HepG2 (cell line): ENCODE data around the gene ADAM22. TPM values are rescaled to one million over a fixed set of nuclear protein-coding genes. Genes with fewer than 3 reads are reported as not detected.

Experiments
- ATAD3A ChIP-seq: sonication (generic); formaldehyde crosslinking; IDR thresholded peaks from 2 replicates; pipeline ENCODE4 v1.4.0; 2020; ENCODE audit warnings: missing genetic modification reagents
- CBFB ChIP-seq: sonication (generic); formaldehyde crosslinking; IDR thresholded peaks from 2 replicates; pipeline ENCODE4 v1.4.0; 2020; ENCODE audit warnings: missing genetic modification reagents
- CBX2 ChIP-seq, 2 experiments: fragments of 200-600 bp in 1 of 2; sonication (generic); formaldehyde crosslinking in 1 of 2; IDR thresholded peaks; 2 replicates each; pipeline versions ENCODE4 v1.7.0 to v1.8.1; 2018 to 2022; ENCODE audit warnings: low read depth in 2 of 2, low read length in 1 of 2, mild to moderate bottlenecking in 1 of 2, missing genetic modification reagents in 1 of 2
- DNMT1 ChIP-seq: sonication (generic); formaldehyde crosslinking; IDR thresholded peaks from 2 replicates; pipeline ENCODE4 v1.5.1; 2020; ENCODE audit warnings: mild to moderate bottlenecking, missing genetic modification reagents
- EED ChIP-seq: sonication (generic); formaldehyde crosslinking; IDR thresholded peaks from 2 replicates; pipeline ENCODE4 v1.5.0; 2020; ENCODE audit warnings: mild to moderate bottlenecking, missing genetic modification reagents
- GATA4 ChIP-seq: sonication (generic); IDR thresholded peaks from 2 replicates; pipeline ENCODE4 v1.6.1; 2016; ENCODE audit warnings: antibody characterized with exemption, low read depth, borderline replicate concordance
- GLI4 ChIP-seq: sonication (generic); formaldehyde crosslinking; IDR thresholded peaks from 2 replicates; pipeline ENCODE4 v1.5.1; 2020; ENCODE audit warnings: missing genetic modification reagents, mild to moderate bottlenecking, moderate library complexity, borderline replicate concordance
- JDP2 ChIP-seq: sonication (generic); formaldehyde crosslinking; IDR thresholded peaks from 2 replicates; pipeline ENCODE4 v1.8.1; 2022; ENCODE audit warnings: missing genetic modification reagents, borderline replicate concordance
- KDM3A ChIP-seq: IDR thresholded peaks from 2 replicates; pipeline ENCODE4 v1.6.1; 2018; ENCODE audit warnings: low read depth, missing compliant biosample characterization
- NPAS2 ChIP-seq: sonication (generic); formaldehyde crosslinking; IDR thresholded peaks from 2 replicates; pipeline ENCODE4 v1.8.0; 2022; ENCODE audit warnings: mild to moderate bottlenecking, missing genetic modification reagents, borderline replicate concordance
- RXRA ChIP-seq: sonication (generic); formaldehyde crosslinking; IDR thresholded peaks from 2 replicates; pipeline ENCODE4 v1.5.1; 2020; ENCODE audit warnings: missing genetic modification reagents
- SAP130 ChIP-seq: IDR thresholded peaks from 2 replicates; pipeline ENCODE4 v1.6.1; 2016; ENCODE audit warnings: low read depth
- TBX3 ChIP-seq: fragments of 450-650 bp; IDR thresholded peaks from 2 replicates; pipeline ENCODE4 v1.6.1; 2017; ENCODE audit warnings: antibody characterized with exemption, mild to moderate bottlenecking, inconsistent platforms, borderline replicate concordance
- WIZ ChIP-seq: sonication (generic); formaldehyde crosslinking; IDR thresholded peaks from 2 replicates; pipeline ENCODE4 v1.5.1; 2020; ENCODE audit warnings: mild to moderate bottlenecking, missing genetic modification reagents
- ZBTB20 ChIP-seq: sonication (generic); formaldehyde crosslinking; IDR thresholded peaks from 2 replicates; pipeline ENCODE4 v1.8.1; 2023; ENCODE audit warnings: missing genetic modification reagents, low read depth, mild to moderate bottlenecking, borderline replicate concordance
- ZNF260 ChIP-seq: sonication (generic); formaldehyde crosslinking; IDR thresholded peaks from 2 replicates; pipeline ENCODE4 v1.4.0; 2020; ENCODE audit warnings: missing genetic modification reagents, low read depth, mild to moderate bottlenecking, borderline replicate concordance
- ZNF30 ChIP-seq: sonication (generic); formaldehyde crosslinking; IDR thresholded peaks from 2 replicates; pipeline ENCODE4 v1.5.0; 2020; ENCODE audit warnings: mild to moderate bottlenecking, missing genetic modification reagents
- ZNF33B ChIP-seq: sonication (generic); formaldehyde crosslinking; IDR thresholded peaks from 2 replicates; pipeline ENCODE4 v1.5.1; 2020; ENCODE audit warnings: mild to moderate bottlenecking, missing genetic modification reagents
- ZNF343 ChIP-seq: sonication (generic); formaldehyde crosslinking; IDR thresholded peaks from 2 replicates; pipeline ENCODE4 v1.4.0; 2020; ENCODE audit warnings: mild to moderate bottlenecking, missing genetic modification reagents
- ZNF563 ChIP-seq: sonication (generic); formaldehyde crosslinking; IDR thresholded peaks from 2 replicates; pipeline ENCODE4 v1.8.0; 2022; ENCODE audit warnings: mild to moderate bottlenecking, moderate library complexity, missing genetic modification reagents
- ZNF644 ChIP-seq: IDR thresholded peaks from 2 replicates; pipeline ENCODE4 v1.6.1; 2016; ENCODE audit warnings: low read depth
- polyA plus RNA-seq, 8 experiments: library from polyadenylated mRNA; depleted of rRNA in 3 of 8; stranded (reverse) in 7 of 8; unstranded in 1 of 8; fragments of >200 nt; fragmentation: Illumina TruSeq in 4 of 8; extraction: Trizol in 4 of 8; gene quantifications; 2 replicates each; pipeline versions ENCODE4 v1.2.1 to v1.2.3, GENCODE V29; 2011 to 2016; ENCODE audit warnings: low read depth in 4 of 8, missing spikeins in 1 of 8, mixed read lengths in 1 of 8; ENCODE audit not compliant: insufficient read depth in 1 of 8
- total RNA-seq, 5 experiments: library from RNA; depleted of rRNA; stranded (reverse); fragments of >200 nt; fragmentation: Illumina TruSeq; extraction: Trizol; gene quantifications; 2 replicates each; pipeline ENCODE4 v1.2.3, GENCODE V29; 2016; ENCODE audit warnings: low read depth in 1 of 5
- TF ChIP-seq, protein P1 (sequence below): IDR thresholded peaks from 2 replicates; pipeline ENCODE4 v1.6.1; 2016; ENCODE audit warnings: low read depth, missing genetic modification reagents, missing compliant biosample characterization
- TF ChIP-seq, protein P2 (sequence below): sonication (generic); formaldehyde crosslinking; IDR thresholded peaks from 2 replicates; pipeline ENCODE4 v1.5.0; 2020; ENCODE audit warnings: mild to moderate bottlenecking, missing genetic modification reagents

The ADAM22 gene
- total and polyA plus RNA-seq, 2 of the 13 experiments (the other 11 are each of a cell fraction or from before 2014, with no cell fraction given), result 1.9 to 6.7 TPM

DNA sequence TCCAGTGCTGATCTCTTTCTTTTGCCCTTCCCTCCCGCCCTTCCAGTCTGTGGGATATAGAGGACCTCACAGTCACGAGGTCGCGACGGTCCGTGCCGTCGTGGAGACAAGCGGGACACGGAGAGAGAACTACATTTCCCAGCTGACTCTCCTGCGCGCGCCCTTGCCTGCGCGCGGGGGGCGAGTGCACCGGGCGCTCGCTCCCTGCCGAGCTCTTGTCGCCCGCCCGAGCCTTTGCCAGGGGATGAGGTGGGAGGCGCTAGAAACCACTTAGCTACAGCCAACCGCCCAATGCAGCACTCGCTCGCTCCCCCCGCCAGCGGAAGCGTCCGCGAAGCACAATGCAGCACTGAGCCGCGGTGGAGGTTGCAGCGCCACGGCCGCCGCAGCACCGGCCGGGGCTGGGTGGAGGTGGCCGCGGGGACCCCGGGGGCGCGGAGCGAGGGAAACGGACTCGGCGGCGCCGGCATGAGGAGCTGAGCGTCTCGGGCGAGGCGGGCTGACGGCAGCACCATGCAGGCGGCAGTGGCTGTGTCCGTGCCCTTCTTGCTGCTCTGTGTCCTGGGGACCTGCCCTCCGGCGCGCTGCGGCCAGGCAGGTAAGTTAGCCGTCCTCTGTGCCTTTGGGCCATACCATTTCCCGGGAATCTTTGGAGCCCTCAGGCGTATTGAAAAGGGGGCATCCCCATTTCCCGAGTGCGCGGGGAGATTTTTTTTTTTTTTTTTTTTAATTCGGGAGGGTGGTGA lies at the start of gene ADAM22 (continued):
- TF ChIP-seq, protein P1, sequence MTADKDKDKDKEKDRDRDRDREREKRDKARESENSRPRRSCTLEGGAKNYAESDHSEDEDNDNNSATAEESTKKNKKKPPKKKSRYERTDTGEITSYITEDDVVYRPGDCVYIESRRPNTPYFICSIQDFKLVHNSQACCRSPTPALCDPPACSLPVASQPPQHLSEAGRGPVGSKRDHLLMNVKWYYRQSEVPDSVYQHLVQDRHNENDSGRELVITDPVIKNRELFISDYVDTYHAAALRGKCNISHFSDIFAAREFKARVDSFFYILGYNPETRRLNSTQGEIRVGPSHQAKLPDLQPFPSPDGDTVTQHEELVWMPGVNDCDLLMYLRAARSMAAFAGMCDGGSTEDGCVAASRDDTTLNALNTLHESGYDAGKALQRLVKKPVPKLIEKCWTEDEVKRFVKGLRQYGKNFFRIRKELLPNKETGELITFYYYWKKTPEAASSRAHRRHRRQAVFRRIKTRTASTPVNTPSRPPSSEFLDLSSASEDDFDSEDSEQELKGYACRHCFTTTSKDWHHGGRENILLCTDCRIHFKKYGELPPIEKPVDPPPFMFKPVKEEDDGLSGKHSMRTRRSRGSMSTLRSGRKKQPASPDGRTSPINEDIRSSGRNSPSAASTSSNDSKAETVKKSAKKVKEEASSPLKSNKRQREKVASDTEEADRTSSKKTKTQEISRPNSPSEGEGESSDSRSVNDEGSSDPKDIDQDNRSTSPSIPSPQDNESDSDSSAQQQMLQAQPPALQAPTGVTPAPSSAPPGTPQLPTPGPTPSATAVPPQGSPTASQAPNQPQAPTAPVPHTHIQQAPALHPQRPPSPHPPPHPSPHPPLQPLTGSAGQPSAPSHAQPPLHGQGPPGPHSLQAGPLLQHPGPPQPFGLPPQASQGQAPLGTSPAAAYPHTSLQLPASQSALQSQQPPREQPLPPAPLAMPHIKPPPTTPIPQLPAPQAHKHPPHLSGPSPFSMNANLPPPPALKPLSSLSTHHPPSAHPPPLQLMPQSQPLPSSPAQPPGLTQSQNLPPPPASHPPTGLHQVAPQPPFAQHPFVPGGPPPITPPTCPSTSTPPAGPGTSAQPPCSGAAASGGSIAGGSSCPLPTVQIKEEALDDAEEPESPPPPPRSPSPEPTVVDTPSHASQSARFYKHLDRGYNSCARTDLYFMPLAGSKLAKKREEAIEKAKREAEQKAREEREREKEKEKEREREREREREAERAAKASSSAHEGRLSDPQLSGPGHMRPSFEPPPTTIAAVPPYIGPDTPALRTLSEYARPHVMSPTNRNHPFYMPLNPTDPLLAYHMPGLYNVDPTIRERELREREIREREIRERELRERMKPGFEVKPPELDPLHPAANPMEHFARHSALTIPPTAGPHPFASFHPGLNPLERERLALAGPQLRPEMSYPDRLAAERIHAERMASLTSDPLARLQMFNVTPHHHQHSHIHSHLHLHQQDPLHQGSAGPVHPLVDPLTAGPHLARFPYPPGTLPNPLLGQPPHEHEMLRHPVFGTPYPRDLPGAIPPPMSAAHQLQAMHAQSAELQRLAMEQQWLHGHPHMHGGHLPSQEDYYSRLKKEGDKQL, result no peak
- TF ChIP-seq ZNF644 (CRISPR knock-in tag) (no peak), DNMT1 (CRISPR knock-in tag) (peak; percentile 92; the same call in 1 of the 2 replicates), SAP130 (CRISPR knock-in tag) (peak; percentile 87), TBX3 (0 out of 2 replicates have a peak, but pooled peaks have one; percentile 12), ZNF30 (peak; percentile 63; the same call in 1 of the 2 replicates), WIZ (CRISPR knock-in tag) (no peak), ZNF563 (peak; percentile 57; the same call in 1 of the 2 replicates), RXRA (CRISPR knock-in tag) (no peak), CBFB (peak; percentile 55; the same call in 1 of the 2 replicates), ZBTB20 (CRISPR knock-in tag) (no peak), JDP2 (CRISPR knock-in tag) (no peak), GATA4 (no peak), ZNF343 (no peak), KDM3A (CRISPR knock-in tag) (peak; percentile 73; the same call in 1 of the 2 replicates), ATAD3A (CRISPR knock-in tag) (no peak), CBX2 (IDR thresholded peaks at IDR 0.05; ENCODE audit: low read depth, low read length) (no peak), CBX2 (CRISPR knock-in tag; IDR thresholded peaks at IDR 0.05; ENCODE audit: low read depth) (no peak), NPAS2 (CRISPR knock-in tag) (no peak), GLI4 (CRISPR knock-in tag) (0 out of 2 replicates have a peak, but pooled peaks have one; percentile 34), EED (CRISPR knock-in tag) (no peak), ZNF260 (CRISPR knock-in tag) (0 out of 2 replicates have a peak, but pooled peaks have one; percentile 73), ZNF33B (CRISPR knock-in tag) (no peak)
- TF ChIP-seq, protein P2, sequence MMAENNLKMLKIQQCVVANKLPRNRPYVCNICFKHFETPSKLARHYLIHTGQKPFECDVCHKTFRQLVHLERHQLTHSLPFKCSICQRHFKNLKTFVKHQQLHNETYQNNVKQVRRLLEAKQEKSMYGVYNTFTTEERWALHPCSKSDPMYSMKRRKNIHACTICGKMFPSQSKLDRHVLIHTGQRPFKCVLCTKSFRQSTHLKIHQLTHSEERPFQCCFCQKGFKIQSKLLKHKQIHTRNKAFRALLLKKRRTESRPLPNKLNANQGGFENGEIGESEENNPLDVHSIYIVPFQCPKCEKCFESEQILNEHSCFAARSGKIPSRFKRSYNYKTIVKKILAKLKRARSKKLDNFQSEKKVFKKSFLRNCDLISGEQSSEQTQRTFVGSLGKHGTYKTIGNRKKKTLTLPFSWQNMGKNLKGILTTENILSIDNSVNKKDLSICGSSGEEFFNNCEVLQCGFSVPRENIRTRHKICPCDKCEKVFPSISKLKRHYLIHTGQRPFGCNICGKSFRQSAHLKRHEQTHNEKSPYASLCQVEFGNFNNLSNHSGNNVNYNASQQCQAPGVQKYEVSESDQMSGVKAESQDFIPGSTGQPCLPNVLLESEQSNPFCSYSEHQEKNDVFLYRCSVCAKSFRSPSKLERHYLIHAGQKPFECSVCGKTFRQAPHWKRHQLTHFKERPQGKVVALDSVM (CRISPR knock-in tag), result peak; percentile 48; the same call in 1 of the 2 replicates
